AG08396 (cell line): Measurements from ENCODE around the gene KRT35.
"Not testable (repeated sequence)": the region's sequence is repeated elsewhere in the genome, so short reads cannot be mapped to it uniquely, and the experiment has no call there.

Source experiments
- DNase-seq: peaks from one replicate; pipeline ENCODE4 v3.0.0; 2012; ENCODE audit warnings: low spot score, mixed read lengths

KRT35 gene

GRCh38 chr17:41453066-41453465 lies 27.9 kb downstream of the KRT35 start:
- no peak for DNase-seq

DNA sequence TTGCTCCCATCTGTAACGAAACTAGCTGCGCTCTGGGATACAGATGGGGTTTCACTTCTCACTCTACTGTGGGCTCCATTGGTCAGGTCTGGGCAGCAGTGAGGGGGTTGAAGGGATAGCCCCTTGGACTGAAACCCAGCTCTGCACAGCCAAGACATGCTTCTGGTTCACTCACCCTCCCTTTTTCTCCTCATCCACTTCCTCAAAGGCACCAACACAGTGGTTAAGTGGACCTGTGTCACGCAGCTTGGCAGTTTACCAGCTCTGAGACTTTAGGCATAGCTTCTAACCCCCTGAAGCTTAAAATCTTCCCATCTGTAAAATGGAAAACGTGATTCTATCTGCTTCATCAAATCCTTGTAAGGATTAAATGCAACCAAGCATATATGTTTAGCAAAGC lies 28.7 kb downstream of the KRT35 start:
- DNase-seq: no peak

GRCh38 chr17:41451154-41451728 lies 29.7 kb downstream of the KRT35 start:
- no peak for DNase-seq

DNA sequence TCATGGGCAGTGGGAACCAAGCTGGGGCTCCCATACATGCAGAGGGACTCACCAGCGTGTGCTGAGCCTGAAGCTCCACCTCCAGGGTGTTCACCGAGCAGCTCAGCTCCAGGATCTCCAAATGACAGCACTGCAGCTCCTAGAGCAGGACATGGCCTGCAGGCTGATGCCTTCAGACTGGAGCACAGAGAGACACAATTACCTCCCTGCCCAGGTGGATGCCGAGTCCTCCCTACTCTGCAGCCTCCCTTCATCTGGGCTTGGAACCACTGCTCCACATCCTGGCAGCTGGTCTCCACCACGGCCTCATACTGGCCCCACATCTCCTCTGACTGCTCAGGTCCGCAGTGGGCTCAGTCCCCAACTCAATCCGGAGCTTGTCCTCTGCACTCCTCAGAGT lies 31.9 kb downstream of the KRT35 start:
- DNase-seq: no peak

DNA sequence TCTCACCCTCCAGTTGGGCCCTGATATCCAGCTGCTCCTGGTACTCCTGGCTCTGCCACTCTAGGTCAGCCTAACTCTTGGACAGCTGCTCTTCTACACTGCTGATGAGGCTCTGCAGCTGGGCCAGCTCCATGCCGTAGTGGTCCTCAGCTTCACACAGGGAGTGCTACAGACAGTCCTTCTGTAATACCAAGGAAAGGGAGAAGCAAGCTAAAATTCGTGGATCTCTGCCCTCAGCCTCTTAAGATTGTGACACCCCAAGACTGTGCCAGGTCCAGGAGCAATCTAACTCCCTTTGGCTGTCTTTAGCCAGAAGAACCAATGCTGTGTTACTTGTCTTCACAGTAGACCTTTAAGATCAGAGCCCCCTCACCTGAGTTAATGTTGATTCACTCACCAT lies 32.4 kb downstream of the KRT35 start:
- no peak for DNase-seq

DNA sequence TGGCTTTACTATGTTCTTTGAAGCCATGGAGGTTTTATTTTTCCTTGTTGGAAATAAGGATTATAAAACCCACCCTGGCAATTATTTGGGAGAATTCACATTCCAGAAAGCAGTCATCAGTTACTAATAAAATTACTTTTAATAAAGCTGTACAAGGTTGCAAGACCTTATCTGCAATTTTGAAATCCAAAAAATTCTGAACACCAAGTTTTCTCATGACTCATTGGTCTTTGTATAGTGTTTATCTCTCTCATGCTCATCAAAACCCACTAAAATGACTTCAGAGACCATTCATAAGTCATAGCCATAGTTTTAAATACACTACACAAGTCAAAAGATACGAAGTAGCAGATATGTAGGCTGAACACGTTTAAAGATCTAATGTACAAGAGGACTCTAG lies 34.1 kb downstream of the KRT35 start:
- no peak for DNase-seq

DNA sequence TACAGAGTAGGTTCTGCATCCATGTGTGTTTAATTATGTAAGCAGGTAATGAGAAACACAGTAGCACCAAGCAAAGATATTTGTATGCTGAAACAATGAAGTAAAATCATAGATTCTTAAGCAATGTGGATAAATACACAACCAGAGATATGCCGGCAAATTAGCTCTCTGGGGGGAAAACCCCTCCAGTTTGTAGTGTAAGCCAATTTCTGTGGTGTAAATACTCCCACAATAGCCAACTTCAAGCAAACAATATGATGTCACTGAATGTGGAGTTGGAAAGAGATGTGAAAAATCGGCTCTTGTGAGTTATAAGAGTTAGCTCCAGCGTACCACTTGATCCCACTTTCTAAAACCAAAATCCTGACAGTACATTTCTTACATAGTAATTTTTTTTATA lies 36.3 kb downstream of the KRT35 start:
- DNase-seq: no peak

DNA sequence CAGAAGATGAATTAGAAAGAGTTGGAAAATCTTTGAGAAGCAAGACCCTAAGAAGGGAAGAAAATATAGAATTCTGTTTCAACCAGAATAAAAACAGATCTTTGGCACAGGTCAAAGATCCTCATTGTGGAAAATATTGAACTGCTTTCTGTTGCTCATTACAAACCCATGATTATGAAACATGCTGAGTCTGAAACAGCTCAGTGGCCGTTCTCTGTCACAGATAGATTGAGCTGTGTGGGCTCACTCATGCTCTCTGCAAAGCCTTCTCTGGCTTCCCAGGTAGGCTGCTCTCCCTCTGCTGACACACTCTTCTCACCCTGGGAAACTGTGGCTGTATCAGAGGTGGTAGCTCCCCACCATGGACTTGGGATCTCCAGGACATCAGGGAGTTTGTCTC lies 36.8 kb downstream of the KRT35 start:
- DNase-seq: no peak

GRCh38 chr17:41442739-41443138 lies 38.2 kb downstream of the KRT35 start:
- no peak for DNase-seq

DNA sequence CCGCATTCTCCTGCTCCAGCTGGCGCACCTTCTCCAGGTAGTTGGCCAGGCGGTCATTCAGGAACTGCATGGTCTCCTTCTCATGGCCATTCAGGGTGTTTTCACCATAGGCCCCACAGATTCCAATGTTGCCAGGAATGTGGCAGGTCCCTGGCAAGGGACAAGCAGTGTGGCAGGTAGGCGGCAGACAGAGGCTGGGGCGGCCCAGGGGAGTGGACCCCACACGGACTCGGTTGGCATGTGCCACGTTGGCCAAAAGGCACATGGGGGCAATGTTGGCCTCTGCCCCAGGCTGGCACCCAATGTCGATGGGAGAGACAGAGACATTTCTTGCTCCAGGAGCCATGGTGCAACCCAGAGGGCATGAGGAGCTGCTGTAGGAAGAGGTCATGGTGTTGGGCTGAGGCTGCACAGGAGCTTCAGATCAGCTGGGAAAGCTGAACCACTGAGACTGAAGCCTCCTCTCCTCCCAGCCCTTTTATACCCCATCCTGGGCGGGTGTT lies 40.4 kb downstream of the KRT35 start, which contains the start of gene KRT38:
Gene KRT38 (minus strand): TSS at position 453 of the 503 bp plus-strand sequence. CDS start 62 bp downstream, at position 391.
- no peak for DNase-seq

- no peak for DNase-seq
Observed at GRCh38 chr17:41439375-41439774, 41.6 kb downstream of the KRT35 start.

GRCh38 chr17:41437769-41438168 lies 43.2 kb downstream of the KRT35 start:
- DNase-seq: no peak

- DNase-seq: no peak
Observed at GRCh38 chr17:41437254-41437653, 43.7 kb downstream of the KRT35 start.

DNA sequence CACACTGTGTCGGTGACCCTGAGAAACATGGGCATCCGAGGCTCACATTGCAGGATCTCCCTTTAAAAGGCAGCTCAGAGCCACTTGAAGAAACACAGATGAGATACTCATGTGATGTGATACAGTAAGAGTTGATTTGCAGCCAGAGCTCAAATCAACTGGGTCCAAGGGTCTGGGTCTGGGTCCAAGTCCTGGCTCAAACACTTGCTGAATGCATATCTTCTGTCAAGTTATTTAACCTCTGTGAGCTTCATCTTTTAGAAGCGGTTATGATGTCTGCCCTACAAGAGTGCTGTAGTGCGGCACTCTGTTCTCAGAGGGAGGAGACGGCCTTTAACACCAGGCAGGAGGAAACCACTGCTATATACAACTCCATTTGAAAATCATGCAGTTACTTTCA lies 46.5 kb downstream of the KRT35 start:
- DNase-seq: no peak

DNA sequence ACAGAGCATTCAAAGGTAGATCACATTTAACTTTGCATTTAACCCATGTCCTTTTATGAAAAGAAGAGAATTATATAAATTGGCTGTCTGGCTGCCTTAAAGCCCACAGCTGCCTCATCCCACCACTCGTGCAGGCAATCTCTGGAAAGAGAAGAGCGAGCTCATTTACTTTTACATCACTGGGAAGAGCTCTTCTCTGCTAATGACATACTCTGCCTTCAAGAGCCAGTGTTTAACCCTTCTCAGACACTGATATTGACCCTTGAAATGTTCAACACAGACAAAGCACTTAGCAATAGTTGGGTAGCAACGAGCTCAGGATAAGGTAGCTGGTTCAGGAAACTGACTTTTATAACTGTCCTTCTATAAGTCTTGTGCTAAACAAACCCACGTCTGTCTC lies 46.9 kb downstream of the KRT35 start:
- no peak for DNase-seq

GRCh38 chr17:41433586-41433985 lies 47.4 kb downstream of the KRT35 start:
- no peak for DNase-seq

DNA sequence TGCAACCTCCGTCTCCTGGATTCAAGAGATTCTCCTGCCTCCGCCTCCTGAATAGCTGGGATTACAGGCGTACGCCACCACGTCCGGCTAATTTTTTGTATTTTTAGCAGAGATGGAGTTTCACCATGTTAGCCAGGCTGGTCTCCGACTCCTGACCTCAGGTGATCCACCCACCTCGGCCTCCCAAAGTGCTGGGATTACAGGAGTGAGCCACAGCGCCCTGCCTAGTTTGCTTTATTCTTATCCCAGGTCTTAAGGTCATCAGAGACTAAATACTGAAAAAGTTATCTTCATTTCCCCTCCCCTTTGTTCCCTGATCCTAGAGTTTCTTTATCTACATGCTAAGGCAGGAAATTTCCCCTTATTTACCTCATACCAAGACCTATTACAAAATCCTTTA lies 50.6 kb downstream of the KRT35 start:
- DNase-seq: not testable (repeated sequence)

DNA sequence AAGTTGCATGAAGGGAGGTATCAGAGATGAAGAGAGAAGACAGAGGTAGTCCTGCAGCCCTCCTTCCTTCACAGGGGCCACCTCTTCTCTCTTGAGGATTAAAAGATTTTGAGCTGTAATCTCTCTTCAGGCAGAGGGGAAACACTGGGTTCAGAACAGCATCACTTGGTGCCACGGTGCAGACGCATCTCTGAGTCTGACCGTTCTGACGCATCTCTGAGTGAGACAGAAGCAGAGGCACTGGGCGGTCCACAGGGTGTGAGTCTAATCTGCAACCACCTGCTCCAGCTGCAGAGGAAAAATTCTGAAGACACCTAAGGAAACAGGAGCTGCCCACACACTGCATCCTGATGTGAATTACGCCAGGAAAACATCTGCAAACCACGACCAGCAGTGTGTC lies 51.3 kb downstream of the KRT35 start:
- no peak for DNase-seq

DNA sequence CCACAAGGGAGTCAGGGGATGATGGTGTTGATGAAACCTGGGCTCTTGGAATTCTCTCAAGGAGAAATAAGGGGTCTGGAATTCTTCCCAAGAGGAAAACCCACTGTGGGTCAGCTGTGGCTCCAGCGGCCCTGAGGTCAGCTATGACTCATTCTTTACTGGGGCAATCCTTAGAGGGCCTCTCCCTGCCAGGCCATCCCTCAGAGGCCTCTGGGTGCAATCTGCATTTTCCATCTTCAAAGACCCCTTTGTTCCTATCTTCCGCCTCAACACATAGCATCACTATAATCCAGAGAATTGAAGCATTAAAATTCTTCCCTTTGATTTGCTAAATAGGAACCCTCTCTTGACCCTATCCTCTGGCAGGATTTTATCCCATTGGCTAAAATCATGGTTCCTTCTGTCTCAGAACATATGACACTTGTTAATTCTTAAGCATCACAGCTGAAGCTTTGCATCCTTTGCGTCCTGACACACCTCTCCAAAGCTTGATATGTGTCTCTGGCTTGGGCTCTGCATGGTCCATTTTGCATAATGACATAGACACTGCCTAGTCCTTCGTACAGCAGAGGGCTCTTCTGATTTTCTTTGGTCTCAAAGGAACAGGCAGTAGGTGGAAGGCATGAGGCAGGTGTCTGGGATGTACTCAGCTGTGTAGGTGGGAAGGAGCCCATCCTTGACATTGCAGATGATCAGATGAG lies 52.2 kb downstream of the KRT35 start:
- no peak for DNase-seq
